ENCODE results near the gene TMEM109.
A peak's percentile ranks its signal among the peaks of the same experiment; 100 is the strongest.

Gene TMEM109

GRCh38 chr11:60913793-60914632, at the start of gene TMEM109:
TMEM109 (plus strand) TSS chr11:60914158; CDS start chr11:60919694, 5,536 bp downstream.
- TF ChIP-seq CTCF (IDR thresholded peaks at IDR 0.05; ENCODE audit: low read depth, low read length) = no peak
- peak; percentile 91 for DNase-seq (ENCODE audit: low read depth, low spot score)
- H3K4me3 ChIP-seq (ENCODE audit: low read depth, low read length) = peak within 1 kb of the TSS; percentile 75
- in situ Hi-C loops (cut with HindIII; ENCODE audit: low sequenced_read_pairs) = no loop called here

GRCh38 chr11:60864856-60865513, 49.0 kb upstream of the TMEM109 start:
- DNase-seq (ENCODE audit: low read depth, low spot score) = no peak
- no peak for TF ChIP-seq CTCF (IDR thresholded peaks at IDR 0.05; ENCODE audit: low read depth, low read length)
- no peak overlapping the region for H3K4me3 ChIP-seq (ENCODE audit: low read depth, low read length)
- in situ Hi-C loops (cut with HindIII; ENCODE audit: low sequenced_read_pairs) = no loop called here

- TF ChIP-seq CTCF (IDR thresholded peaks at IDR 0.05; ENCODE audit: low read depth, low read length) = no peak
- no peak for DNase-seq (ENCODE audit: low read depth, low spot score)
- in situ Hi-C loops (cut with HindIII; ENCODE audit: low sequenced_read_pairs) = no loop called here
- H3K4me3 ChIP-seq (ENCODE audit: low read depth, low read length) = no peak within 1 kb of the TSS
Observed at GRCh38 chr11:60866911-60867870, 46.8 kb upstream of the TMEM109 start, which contains the start of gene ZP1. ZP1 (plus strand) TSS chr11:60867542; CDS start chr11:60867562, 20 bp downstream.

GRCh38 chr11:60867871-60868681, 45.9 kb upstream of the TMEM109 start:
- no peak for DNase-seq (ENCODE audit: low read depth, low spot score)
- no peak overlapping the region for H3K4me3 ChIP-seq (ENCODE audit: low read depth, low read length)
- TF ChIP-seq CTCF (IDR thresholded peaks at IDR 0.05; ENCODE audit: low read depth, low read length) = no peak
- in situ Hi-C loops (cut with HindIII; ENCODE audit: low sequenced_read_pairs) = no loop called here

GRCh38 chr11:60868682-60869450, 45.1 kb upstream of the TMEM109 start:
- no peak for TF ChIP-seq CTCF (IDR thresholded peaks at IDR 0.05; ENCODE audit: low read depth, low read length)
- H3K4me3 ChIP-seq (ENCODE audit: low read depth, low read length) = no peak overlapping the region
- in situ Hi-C loops (cut with HindIII; ENCODE audit: low sequenced_read_pairs) = no loop called here
- no peak for DNase-seq (ENCODE audit: low read depth, low spot score)

Data from astrocyte of the spinal cord (primary cell).